NB4 (cell line): ENCODE measurements around the gene RMI2.
A peak's percentile ranks its signal among the peaks of the same experiment; 100 is the strongest.
"Not testable (repeated sequence)": the region's sequence is repeated elsewhere in the genome, so short reads cannot be mapped to it uniquely, and the experiment has no call there.

Experiments
- DNase-seq: peaks from one replicate; pipeline ENCODE4 v3.0.0; 2010; ENCODE audit warnings: low read depth
- H3K4me3 ChIP-seq: one replicate; pipeline ENCODE4 v1.5.1; 2011; ENCODE audit warnings: mild to moderate bottlenecking, low read depth, low read length, moderate library complexity
- MYC ChIP-seq: IDR thresholded peaks from 2 replicates; pipeline ENCODE4 v1.6.1; 2011; ENCODE audit warnings: low read depth, low read length
- POLR2A ChIP-seq: IDR thresholded peaks from 2 replicates; pipeline ENCODE4 v1.6.1; 2011; ENCODE audit warnings: mild to moderate bottlenecking; ENCODE audit not compliant: insufficient read length; ENCODE audit errors: extremely low read depth
- TF ChIP-seq, protein P1 (sequence below): IDR thresholded peaks from 2 replicates; pipeline ENCODE4 v1.6.1; 2011; ENCODE audit warnings: low read depth, low read length
- TF ChIP-seq, protein P2 (sequence below): IDR thresholded peaks from one replicate; pipeline ENCODE4 v1.5.1; 2012; ENCODE audit warnings: low read depth, low read length

Gene RMI2

GRCh38 chr16:11363927-11364258 is 18.6 kb downstream of the RMI2 start:
- TF ChIP-seq, protein P1, sequence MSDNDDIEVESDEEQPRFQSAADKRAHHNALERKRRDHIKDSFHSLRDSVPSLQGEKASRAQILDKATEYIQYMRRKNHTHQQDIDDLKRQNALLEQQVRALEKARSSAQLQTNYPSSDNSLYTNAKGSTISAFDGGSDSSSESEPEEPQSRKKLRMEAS, result no peak
- TF ChIP-seq, protein P2, sequence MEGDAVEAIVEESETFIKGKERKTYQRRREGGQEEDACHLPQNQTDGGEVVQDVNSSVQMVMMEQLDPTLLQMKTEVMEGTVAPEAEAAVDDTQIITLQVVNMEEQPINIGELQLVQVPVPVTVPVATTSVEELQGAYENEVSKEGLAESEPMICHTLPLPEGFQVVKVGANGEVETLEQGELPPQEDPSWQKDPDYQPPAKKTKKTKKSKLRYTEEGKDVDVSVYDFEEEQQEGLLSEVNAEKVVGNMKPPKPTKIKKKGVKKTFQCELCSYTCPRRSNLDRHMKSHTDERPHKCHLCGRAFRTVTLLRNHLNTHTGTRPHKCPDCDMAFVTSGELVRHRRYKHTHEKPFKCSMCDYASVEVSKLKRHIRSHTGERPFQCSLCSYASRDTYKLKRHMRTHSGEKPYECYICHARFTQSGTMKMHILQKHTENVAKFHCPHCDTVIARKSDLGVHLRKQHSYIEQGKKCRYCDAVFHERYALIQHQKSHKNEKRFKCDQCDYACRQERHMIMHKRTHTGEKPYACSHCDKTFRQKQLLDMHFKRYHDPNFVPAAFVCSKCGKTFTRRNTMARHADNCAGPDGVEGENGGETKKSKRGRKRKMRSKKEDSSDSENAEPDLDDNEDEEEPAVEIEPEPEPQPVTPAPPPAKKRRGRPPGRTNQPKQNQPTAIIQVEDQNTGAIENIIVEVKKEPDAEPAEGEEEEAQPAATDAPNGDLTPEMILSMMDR, result no peak
- no peak for TF ChIP-seq POLR2A
- TF ChIP-seq MYC, result no peak
- DNase-seq, result no peak
- no peak overlapping the region for H3K4me3 ChIP-seq

GRCh38 chr16:11367483-11367906 is 22.2 kb downstream of the RMI2 start:
- TF ChIP-seq, protein P1, result 0 out of 2 replicates have a peak, but pooled peaks have one; percentile 14
- no peak for TF ChIP-seq POLR2A
- no peak overlapping the region for H3K4me3 ChIP-seq
- no peak for DNase-seq

DNA sequence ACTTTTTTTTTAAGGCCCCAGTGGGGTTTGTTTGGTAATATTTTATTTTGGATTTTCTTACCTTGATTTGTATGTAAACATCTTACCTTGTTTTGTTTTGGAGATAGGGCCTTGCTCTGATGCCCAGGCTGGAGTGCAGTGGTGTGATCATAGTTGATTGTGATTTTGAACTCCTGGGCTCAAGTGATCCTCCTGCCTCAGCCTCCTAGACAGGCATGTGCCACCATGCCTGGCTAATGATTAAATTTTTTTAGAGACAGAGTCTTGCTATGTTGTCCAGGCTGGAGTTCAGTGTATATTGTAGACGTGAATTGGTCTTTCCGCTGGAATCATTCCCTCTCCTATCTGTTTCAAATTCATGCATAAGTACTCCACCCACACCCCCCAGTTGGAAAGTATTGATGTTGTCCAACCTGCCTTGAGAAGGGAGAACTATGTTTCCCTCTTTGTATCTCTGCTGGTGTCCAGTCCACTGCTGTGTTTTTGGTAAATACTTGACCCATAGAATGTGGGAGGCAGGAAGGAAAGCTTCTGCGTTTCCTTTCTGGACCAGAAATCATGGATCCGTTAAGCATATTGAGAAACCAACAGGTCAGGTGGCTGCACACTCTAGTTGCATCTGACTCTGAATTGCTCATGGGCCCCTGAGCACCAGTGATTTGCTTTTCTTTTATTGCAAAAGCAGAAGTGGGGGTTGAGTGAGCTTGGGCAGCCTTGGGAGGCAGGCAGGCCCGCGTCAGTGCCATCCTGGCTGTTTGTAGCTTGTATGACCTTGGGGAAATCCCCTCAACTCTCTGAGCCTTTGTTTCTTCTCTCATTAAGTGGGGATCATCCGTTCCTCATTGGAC is 25.0 kb downstream of the RMI2 start:
- DNase-seq, result peak; percentile 84

GRCh38 chr16:11370932-11371279 is 25.6 kb downstream of the RMI2 start:
- not testable (repeated sequence) for H3K4me3 ChIP-seq, DNase-seq

More for the DNA sequence above, 25.0 kb downstream of the RMI2 start:
- H3K4me3 ChIP-seq, result no peak overlapping the region
- no peak for TF ChIP-seq POLR2A
- TF ChIP-seq MYC, result no peak
- TF ChIP-seq, protein P1, result no peak
- TF ChIP-seq, protein P2, result no peak

GRCh38 chr16:11372073-11372828 is 27.0 kb downstream of the RMI2 start:
- no peak for DNase-seq
- no peak overlapping the region for H3K4me3 ChIP-seq

DNA sequence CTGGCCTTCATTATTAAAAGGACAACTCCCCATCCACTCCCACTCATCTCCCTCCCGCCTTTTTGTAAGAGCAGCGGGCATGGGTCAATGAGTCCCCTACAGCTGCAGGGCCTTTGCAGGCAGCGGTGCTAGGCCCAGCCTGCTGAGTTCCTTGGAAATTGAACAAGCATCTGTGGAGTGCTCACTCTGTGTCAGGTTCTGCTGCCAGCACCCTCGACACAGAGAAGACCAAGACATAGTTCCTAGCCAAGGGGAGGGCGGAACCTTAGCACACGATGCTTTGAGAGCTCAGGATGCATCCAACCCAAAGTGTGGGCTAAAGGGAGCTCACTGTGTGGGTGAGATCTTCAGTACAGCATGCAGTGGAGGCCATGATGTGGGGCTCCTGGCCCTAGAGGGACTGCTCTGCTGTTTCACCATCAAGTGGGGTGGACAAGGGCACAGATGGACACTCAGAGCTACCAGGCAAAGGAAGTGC is 27.6 kb downstream of the RMI2 start:
- TF ChIP-seq, protein P1, result no peak
- no peak for TF ChIP-seq POLR2A
- no peak for DNase-seq

More at GRCh38 chr16:11372073-11372828, 27.0 kb downstream of the RMI2 start:
- TF ChIP-seq, protein P1, result no peak
- TF ChIP-seq MYC, result no peak
- TF ChIP-seq, protein P2, result no peak
- TF ChIP-seq POLR2A, result no peak

DNA sequence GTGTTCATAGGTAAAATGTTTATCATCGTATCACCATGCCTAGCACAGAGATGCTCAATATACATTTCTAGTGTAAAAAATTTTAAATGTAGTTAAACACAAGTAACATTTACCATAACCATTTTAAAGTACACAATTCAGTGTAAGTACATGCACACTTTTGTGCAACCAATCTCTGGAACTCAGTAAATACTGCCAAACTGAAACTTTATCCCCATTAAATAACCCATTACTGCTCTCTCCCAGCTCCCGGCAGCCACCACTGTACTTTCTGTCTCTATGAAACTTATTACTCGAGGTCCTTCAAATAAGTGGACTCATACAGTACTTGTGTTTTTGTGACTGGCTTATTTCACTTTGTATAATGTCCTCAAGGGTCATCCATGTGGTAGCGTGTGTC is 29.0 kb downstream of the RMI2 start:
- TF ChIP-seq MYC, result no peak
- H3K4me3 ChIP-seq, result no peak overlapping the region
- DNase-seq, result no peak

More for the DNA sequence above, 27.6 kb downstream of the RMI2 start:
- H3K4me3 ChIP-seq, result no peak overlapping the region
